AG04450 (cell line): ENCODE data around the gene TMEM240. TPM values are rescaled to one million over a fixed set of nuclear protein-coding genes. Genes with fewer than 3 reads are reported as not detected.
"Not testable (repeated sequence)": the region's sequence is repeated elsewhere in the genome, so short reads cannot be mapped to it uniquely, and the experiment has no call there.

Source experiments
- CTCF ChIA-PET: fragments of 300-600, 350-600 bp; formaldehyde crosslinking; extraction: SDS; loops from one replicate; lab custom pipeline; 2022; ENCODE audit warnings: antibody characterized with exemption, inconsistent platforms; lab: Charles Lee
- POLR2A ChIA-PET: fragments of 350-600 bp; formaldehyde crosslinking; extraction: SDS; loops from one replicate; lab custom pipeline; 2021; ENCODE audit warnings: antibody characterized with exemption, inconsistent platforms; lab: Yijun Ruan, JAX
- DNase-seq: peaks from one replicate; pipeline ENCODE4 v3.0.0-alpha.2; 2011; ENCODE audit warnings: low read depth, low spot score
- H3K27ac ChIP-seq: one replicate; pipeline ENCODE4 v1.5.1; 2012; ENCODE audit warnings: low read depth, low read length, control low read depth
- H3K27me3 ChIP-seq: one replicate; pipeline ENCODE4 v1.6.0; 2012; ENCODE audit warnings: low read length; ENCODE audit not compliant: control insufficient read depth, insufficient read depth
- H3K4me3 ChIP-seq: 2 replicates; pipeline ENCODE4 v1.5.1; 2011; ENCODE audit warnings: mild to moderate bottlenecking, low read depth, low read length, control low read depth
- H3K9me3 ChIP-seq: 2 replicates; pipeline ENCODE4 v1.5.1; 2012; ENCODE audit warnings: low read length; ENCODE audit not compliant: control insufficient read depth, insufficient read depth
- CTCF ChIP-seq: IDR thresholded peaks from 2 replicates; pipeline ENCODE4 v1.5.1; 2011; ENCODE audit warnings: low read depth, low read length, control low read depth, inconsistent platforms
- polyA plus RNA-seq: library from polyadenylated mRNA; depleted of rRNA; stranded (reverse); fragments of >200 nt; gene quantifications from 2 replicates; pipeline ENCODE4 v1.2.3, GENCODE V29; 2011

The TMEM240 gene
- polyA plus RNA-seq, 1 experiment, result 5.1 TPM

DNA sequence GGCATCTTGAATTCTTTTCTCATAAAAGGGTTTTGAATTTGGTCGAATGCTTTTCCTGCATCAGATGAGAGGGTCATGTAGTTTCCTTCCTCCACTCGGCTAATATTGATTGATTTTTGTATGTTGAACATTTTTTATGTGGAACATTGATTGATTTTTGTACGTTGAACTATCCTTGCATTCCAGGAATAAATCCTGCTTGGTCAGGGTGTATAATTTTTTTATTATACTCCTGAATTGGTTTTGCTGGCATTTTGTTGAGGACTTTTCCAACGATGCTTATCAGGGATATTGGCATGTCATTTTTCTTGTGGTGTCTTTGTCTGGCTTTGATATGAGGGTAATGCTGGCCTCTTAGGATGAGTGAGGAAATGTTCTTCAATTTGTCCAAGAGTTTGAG, 8.5 kb downstream of the TMEM240 start:
- Histone ChIP-seq H3K4me3 (no peak overlapping the region), H3K9me3 (peaks cover 32% of the 10 kb centered on the region), H3K27me3 (no peaks in the 10 kb centered on the region), H3K27ac (no peak overlapping the region)
- POLR2A ChIA-PET, result no interaction called here
- DNase-seq, result no peak
- CTCF ChIA-PET, result no interaction called here
- no peak for TF ChIP-seq CTCF

GRCh38 chr1:1529936-1530335, 10.5 kb downstream of the TMEM240 start:
- CTCF ChIA-PET, result no interaction called here
- Histone ChIP-seq H3K9me3 (peaks cover 32% of the 10 kb centered on the region), H3K27me3 (no peaks in the 10 kb centered on the region), H3K4me3 (no peak overlapping the region), H3K27ac (no peak overlapping the region)
- no peak for DNase-seq
- POLR2A ChIA-PET, result no interaction called here
- TF ChIP-seq CTCF, result no peak

DNA sequence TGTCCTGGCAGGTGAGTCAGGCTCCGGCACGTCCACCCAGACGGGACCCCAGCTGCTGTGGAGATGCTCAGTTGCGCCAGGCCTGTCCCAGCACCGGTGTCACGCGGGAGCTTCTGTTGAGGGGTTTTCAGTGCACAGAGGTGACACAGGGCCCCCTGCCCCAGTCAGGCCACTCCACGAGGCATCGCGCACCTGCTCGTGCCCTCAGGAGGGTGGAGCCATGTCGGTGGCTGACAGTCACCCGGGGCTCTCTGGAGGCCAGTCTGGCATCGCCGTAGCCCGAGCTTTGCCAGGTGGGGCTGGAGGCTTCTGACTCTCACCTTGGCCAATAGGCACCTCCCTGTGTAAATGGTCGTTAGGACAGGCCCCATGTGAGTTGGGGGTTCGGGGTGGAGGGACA, 11.1 kb downstream of the TMEM240 start:
- POLR2A ChIA-PET, result no interaction called here
- CTCF ChIA-PET, result no interaction called here
- Histone ChIP-seq H3K9me3 (peaks cover 32% of the 10 kb centered on the region), H3K27me3 (no peaks in the 10 kb centered on the region), H3K4me3 (no peak overlapping the region), H3K27ac (no peak overlapping the region)
- no peak for TF ChIP-seq CTCF
- DNase-seq, result no peak

DNA sequence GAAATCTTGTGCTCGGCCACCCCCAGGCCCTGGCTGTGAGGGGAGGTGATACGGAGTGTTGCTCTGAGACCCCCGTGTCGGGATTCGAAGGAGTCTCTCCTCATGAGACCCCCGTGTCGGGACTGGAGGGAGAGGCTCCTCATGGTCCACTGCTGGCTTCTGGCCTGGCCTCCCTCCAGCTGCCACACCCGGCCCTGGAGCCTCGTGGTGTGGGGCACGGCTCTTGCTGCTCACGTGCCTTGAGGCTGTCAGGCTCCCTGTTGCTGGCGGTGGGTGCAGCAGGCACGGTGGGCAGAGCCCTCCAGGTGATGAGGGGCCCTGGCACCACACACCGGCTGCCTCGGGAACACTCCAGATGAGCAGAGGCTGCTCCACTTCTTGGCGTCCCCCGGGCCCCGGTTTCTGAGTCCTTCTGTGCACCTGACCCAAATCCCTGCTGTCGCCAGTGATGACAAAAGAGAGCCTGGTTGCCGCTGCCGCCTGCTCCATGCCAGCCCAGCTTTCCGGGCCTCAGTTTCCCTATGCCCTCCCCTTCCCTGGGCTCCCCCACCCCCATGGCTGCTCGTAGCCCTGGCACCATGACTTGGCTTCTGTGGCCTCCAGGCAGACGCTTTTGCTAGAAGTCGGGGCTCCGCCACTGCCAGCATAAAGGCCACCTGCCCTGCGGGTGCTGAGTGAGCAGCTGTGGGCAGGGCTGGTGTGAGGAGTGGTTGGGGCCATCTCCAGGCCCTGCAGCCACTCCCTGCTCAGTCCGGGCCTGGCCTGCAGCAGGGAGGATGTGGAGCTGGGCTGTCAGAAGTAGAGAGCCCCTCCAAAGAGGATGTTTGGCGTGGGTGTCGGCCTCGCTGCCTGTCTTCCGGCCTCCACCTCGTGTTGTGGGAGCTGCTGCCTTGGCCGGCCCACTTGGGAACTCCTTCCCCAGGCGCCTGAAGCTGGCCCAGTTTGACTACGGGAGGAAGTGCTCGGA, 11.8 kb downstream of the TMEM240 start:
- ChIA-PET POLR2A (no interaction called here), CTCF (no interaction called here)
- Histone ChIP-seq H3K4me3 (no peak overlapping the region), H3K27me3 (no peaks in the 10 kb centered on the region), H3K27ac (no peak overlapping the region), H3K9me3 (peaks cover 32% of the 10 kb centered on the region)
- no peak for DNase-seq
- TF ChIP-seq CTCF, result no peak

DNA sequence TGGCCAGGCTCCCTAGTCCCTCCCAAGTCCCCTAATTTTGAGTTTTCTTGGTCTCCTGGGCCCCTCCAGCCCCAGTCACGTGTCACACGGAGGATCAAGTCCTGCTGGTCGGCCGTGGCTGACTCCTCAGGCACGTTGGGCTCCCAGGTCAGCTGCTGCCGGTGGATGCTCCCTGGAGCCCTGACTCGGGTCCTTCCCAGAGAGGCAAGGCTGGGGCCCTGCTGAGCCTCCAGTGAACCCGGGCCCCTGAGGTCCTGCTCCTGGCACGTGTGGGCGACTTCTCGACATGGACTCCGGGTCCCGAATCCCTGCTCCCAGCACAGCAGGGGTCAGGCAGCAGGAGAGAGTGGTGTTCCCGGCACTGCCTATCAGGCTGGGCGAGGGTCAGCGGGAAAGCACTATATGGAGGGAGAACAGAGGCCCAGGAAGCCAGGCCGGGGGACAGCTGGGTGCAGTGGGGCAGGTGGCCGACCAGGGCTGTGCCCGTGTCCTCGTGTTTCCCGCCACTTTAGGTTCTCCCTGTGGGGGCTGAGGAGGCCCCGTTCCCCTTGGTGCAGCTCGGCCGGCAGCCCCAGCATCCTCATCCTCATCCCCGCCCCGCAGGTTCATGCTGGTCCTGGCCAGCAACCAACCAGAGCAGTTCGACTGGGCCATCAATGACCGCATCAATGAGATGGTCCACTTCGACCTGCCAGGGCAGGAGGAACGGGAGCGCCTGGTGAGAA, 13.2 kb downstream of the TMEM240 start:
- ChIA-PET POLR2A (no interaction called here), CTCF (no interaction called here)
- Histone ChIP-seq H3K27me3 (no peaks in the 10 kb centered on the region), H3K9me3 (peaks cover 26% of the 10 kb centered on the region), H3K27ac (no peak overlapping the region), H3K4me3 (no peak overlapping the region)
- no peak for DNase-seq
- TF ChIP-seq CTCF, result no peak

DNA sequence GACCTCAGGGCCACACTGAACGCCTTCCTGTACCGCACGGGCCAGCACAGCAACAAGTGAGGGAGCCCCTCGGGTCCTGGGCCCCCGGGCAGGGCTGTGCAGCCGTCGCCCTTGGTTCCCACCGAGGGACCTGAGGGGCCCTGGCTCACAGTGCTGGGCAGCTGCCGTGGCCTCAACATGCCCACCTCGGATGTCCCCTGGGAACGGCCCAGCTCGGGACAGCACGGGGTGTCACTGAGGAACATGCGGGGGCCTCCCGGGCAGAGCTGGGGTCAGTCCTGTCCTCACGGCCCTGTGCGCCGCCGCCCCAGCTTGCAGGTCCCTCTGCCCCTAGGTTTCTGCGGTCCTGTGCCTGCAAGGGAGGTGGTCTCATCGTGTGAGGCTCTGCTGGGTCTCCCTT, 13.9 kb downstream of the TMEM240 start:
- H3K4me3 ChIP-seq, CTCF ChIA-PET, POLR2A ChIA-PET, H3K27me3 ChIP-seq, DNase-seq, H3K27ac ChIP-seq: not testable (repeated sequence)
- H3K9me3 ChIP-seq, result peaks cover 23% of the 10 kb centered on the region

- CTCF ChIA-PET, H3K27me3 ChIP-seq, H3K27ac ChIP-seq, POLR2A ChIA-PET, H3K4me3 ChIP-seq, DNase-seq: not testable (repeated sequence)
- peaks cover 12% of the 10 kb centered on the region for H3K9me3 ChIP-seq
Measured at GRCh38 chr1:1524750-1525383, 15.6 kb downstream of the TMEM240 start.
